Measurements from ENCODE around the gene DCLRE1A. TPM values are rescaled to one million over a fixed set of nuclear protein-coding genes. Genes with fewer than 3 reads are reported as not detected.

DCLRE1A gene
- total and polyA plus RNA-seq, 12 donors: 3.3 to 7.5 (median 5.6) TPM

DNA sequence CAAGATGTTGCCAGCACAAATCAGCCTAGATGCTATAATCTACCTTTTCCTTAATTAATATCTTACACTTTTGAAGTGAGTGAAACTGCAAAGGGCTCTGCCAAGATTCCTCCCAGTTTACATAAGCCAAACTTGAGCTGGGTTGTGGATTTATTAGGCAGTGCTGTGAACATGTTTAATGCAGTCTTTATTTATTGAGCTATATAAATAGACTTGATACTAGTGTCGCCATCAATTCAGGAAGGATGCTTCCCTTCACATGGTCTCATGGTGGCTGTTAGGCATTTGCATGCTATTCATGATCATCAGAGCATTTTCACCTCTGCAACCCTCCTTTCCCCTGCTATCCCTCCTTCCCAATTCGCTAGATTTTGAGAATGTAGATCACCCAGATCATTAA, 62.2 kb downstream of the DCLRE1A start:
- Histone ChIP-seq H3K36me3 (no peaks in the 10 kb centered on the region), H3K27me3 (peaks cover 0 to 23% (median 0%) of the 10 kb centered on the region in 7 donors), H3K4me1 (peaks cover 0 to 6% (median 3%) of the 10 kb centered on the region in 9 donors), H3K27ac (no peak overlapping the region), H3K4me3 (no peak overlapping the region), H3K9me3 (no peaks in the 10 kb centered on the region)
- intact Hi-C loops (cut with DNase I): loop anchor here in 2 of 10 donors (10.0 kb wide), 1 partner anchor 87 kb away; no protein-coding TSS in a partner anchor
- 74% methylated on average over 2 of the region's 2 CpGs for WGBS, 2 donors
- no peak for TF ChIP-seq CTCF (IDR thresholded peaks at IDR 0.05)
- no peak for DNase-seq
- ATAC-seq: no peak

DNA sequence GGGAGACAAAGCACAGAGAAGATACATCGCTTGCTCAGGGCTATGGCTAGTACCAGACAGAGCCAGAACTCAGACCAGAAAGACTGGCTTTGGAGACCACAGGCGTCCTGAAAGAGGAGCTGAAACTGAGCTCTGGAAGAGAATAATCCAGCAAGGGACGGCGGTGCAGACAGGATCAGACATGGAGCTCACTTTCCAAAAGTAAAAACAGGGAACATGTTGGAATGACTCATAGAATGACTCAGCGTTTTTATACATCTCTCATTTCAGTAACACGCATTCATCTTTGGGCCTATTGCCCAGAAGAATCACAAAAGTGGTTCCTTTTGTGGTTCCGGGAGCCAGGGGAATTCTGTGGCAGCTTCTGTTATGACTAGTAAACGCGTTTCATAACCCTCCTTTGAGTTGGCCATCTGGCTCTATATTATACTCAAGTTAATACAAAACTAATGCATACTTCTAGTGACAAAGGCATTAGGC, 65.2 kb downstream of the DCLRE1A start:
- 54 to 66% methylated on average over 9 of the region's 9 CpGs for WGBS, 2 donors
- no peak for TF ChIP-seq CTCF (IDR thresholded peaks at IDR 0.05)
- peak in 2 of 8 donors; percentile 28 to 82 for ATAC-seq
- peaks cover 0 to 6% (median 3%) of the 10 kb centered on the region in 9 donors for H3K4me1 ChIP-seq
- H3K27ac ChIP-seq: peak overlapping the region in 1 of 10 donors; percentile 49
- no peaks in the 10 kb centered on the region for H3K9me3 ChIP-seq
- no peaks in the 10 kb centered on the region for H3K36me3 ChIP-seq
- H3K27me3 ChIP-seq: peaks cover 0 to 5% (median 0%) of the 10 kb centered on the region in 7 donors
- intact Hi-C loops (cut with DNase I): no loop called here
- peak in 1 of 2 donors; percentile 15 for DNase-seq
- no peak overlapping the region for H3K4me3 ChIP-seq

Other genes starting within 250 kb of the DCLRE1A start
- gene NRAP, start 190.0 kb downstream of the DCLRE1A start, total RNA-seq: 1,000 to 10,000 TPM in 6 of 10 donors, 100 to 1,000 TPM in 4; 633 to 1,999 (median 1,413) TPM
- 100 to 1,000 TPM; 168 to 226 TPM for gene NRAP, start 190.0 kb downstream of the DCLRE1A start, polyA plus RNA-seq
- gene CASP7, start 174.2 kb downstream of the DCLRE1A start, total RNA-seq: 10 to 100 TPM in 4 of 10 donors, 1 to 10 TPM in 6; 5.7 to 22.3 (median 7.8) TPM
- 10 to 100 TPM in 1 of 2 donors, 1 to 10 TPM in 1; 5.6 to 12.2 TPM for gene CASP7, start 174.2 kb downstream of the DCLRE1A start, polyA plus RNA-seq
- gene PLEKHS1, start 102.4 kb downstream of the DCLRE1A start, total RNA-seq: not detected
- gene PLEKHS1, start 102.4 kb downstream of the DCLRE1A start, polyA plus RNA-seq: under 1 TPM in 1 of 2 donors, not detected in 1; 0.01 TPM
- gene NHLRC2, start 579 bp upstream of the DCLRE1A start, total RNA-seq: 10 to 100 TPM; 58.0 to 98.0 (median 72.0) TPM
- 10 to 100 TPM in 1 of 2 donors, 1 to 10 TPM in 1; 6.7 to 22.8 TPM for gene NHLRC2, start 579 bp upstream of the DCLRE1A start, polyA plus RNA-seq
- 10 to 100 TPM; 24.4 to 98.7 (median 40.6) TPM for gene ADRB1, start 189.8 kb upstream of the DCLRE1A start, total RNA-seq
- gene ADRB1, start 189.8 kb upstream of the DCLRE1A start, polyA plus RNA-seq: 10 to 100 TPM in 1 of 2 donors, 1 to 10 TPM in 1; 4.7 to 28.5 TPM